OCI-LY7 (cell line): ENCODE measurements around the gene SCGB2B2. TPM values are rescaled to one million over a fixed set of nuclear protein-coding genes. Genes with fewer than 3 reads are reported as not detected.

ENCODE experiments used
- BruUV-seq: library from RNA; stranded (reverse); fragments of 400-500 nt; replicated peaks from 2 replicates; lab custom pipeline; 2021; lab: Mats Ljungman, UMichigan
- CTCF ChIA-PET: fragments of 300-600 bp; sonication (Branson Sonifier 250); formaldehyde crosslinking; loops from one replicate; lab custom pipeline; 2022; ENCODE audit warnings: antibody characterized with exemption; ENCODE audit not compliant: unreplicated experiment; lab: Charles Lee
- POLR2A ChIA-PET: fragments of 300-600 bp; sonication (Branson Sonifier 250); formaldehyde crosslinking; loops from one replicate; lab custom pipeline; 2022; ENCODE audit warnings: antibody characterized with exemption; lab: Charles Lee
- DNase-seq: peaks from one replicate; pipeline ENCODE4 v3.0.0-alpha.2; 2015; ENCODE audit warnings: low spot score
- H2AFZ ChIP-seq: fragments of 200-600 bp; sonication (generic), shearing (Covaris generic); 2 replicates; pipeline ENCODE4 v1.6.1; 2014; ENCODE audit warnings: mild to moderate bottlenecking, antibody characterized with exemption, low read length, moderate library complexity
- H3K27ac ChIP-seq: fragments of 200-600 bp; sonication (generic); 2 replicates; pipeline ENCODE4 v1.5.1; 2014; ENCODE audit warnings: mixed run types, low read depth, mild to moderate bottlenecking, moderate library complexity, low read length, inconsistent platforms; ENCODE audit not compliant: poor library complexity, severe bottlenecking
- H3K36me3 ChIP-seq: fragments of 200-600 bp; sonication (generic); 2 replicates; pipeline ENCODE4 v1.6.1; 2014; ENCODE audit warnings: mild to moderate bottlenecking, antibody characterized with exemption, low read length, moderate library complexity, mixed read lengths; ENCODE audit not compliant: insufficient read depth
- H3K4me1 ChIP-seq: fragments of 200-600 bp; sonication (generic); 2 replicates; pipeline ENCODE4 v1.5.1; 2014; ENCODE audit warnings: mild to moderate bottlenecking, low read length; ENCODE audit not compliant: insufficient read depth, poor library complexity, severe bottlenecking
- H3K4me2 ChIP-seq: fragments of 200-600 bp; sonication (generic); 2 replicates; pipeline ENCODE4 v1.6.1; 2014; ENCODE audit warnings: mild to moderate bottlenecking, low read length
- H3K4me3 ChIP-seq: fragments of 200-600 bp; sonication (generic); 2 replicates; pipeline ENCODE4 v1.5.1; 2014; ENCODE audit warnings: mild to moderate bottlenecking, low read depth, low read length; ENCODE audit not compliant: poor library complexity, severe bottlenecking
- H3K79me2 ChIP-seq: fragments of 200-600 bp; sonication (generic); 2 replicates; pipeline ENCODE4 v1.6.1; 2016; ENCODE audit warnings: low read depth, mild to moderate bottlenecking, low read length, moderate library complexity, mixed read lengths; ENCODE audit not compliant: insufficient read depth
- H3K9me2 ChIP-seq: fragments of 200-600 bp; sonication (generic); 2 replicates; pipeline ENCODE4 v1.6.1; 2016; ENCODE audit warnings: mild to moderate bottlenecking, low read length, mixed read lengths; ENCODE audit not compliant: insufficient read depth
- H3K9me3 ChIP-seq: fragments of 200-600 bp; sonication (generic); 2 replicates; pipeline ENCODE4 v1.6.1; 2014; ENCODE audit warnings: mild to moderate bottlenecking, mixed run types, low read length, mixed read lengths
- H4K20me1 ChIP-seq: fragments of 200-600 bp; sonication (generic); 2 replicates; pipeline ENCODE4 v1.6.1; 2014; ENCODE audit warnings: mild to moderate bottlenecking, antibody characterized with exemption, low read length, moderate library complexity, mixed read lengths; ENCODE audit not compliant: insufficient read depth
- EZH2phosphoT487 ChIP-seq: fragments of 200-600 bp; sonication (generic); IDR thresholded peaks from 2 replicates; pipeline ENCODE4 v1.6.1; 2018; ENCODE audit warnings: low read depth, borderline replicate concordance, mild to moderate bottlenecking, mixed run types, antibody characterized with exemption, low read length, moderate library complexity, mixed read lengths
- intact Hi-C: fragments of 100-400 bp; cut with micrococcal nuclease; formaldehyde crosslinking; loops from one replicate; pipeline ENCODE4 v1.10.0; 2022; ENCODE audit not compliant: unreplicated experiment
- total RNA-seq, 2 experiments: library from RNA; depleted of rRNA in 1 of 2; stranded (reverse); fragments of >200 nt in 1 of 2; shearing (Covaris generic) in 1 of 2; gene quantifications; 2 replicates each; pipeline ENCODE4 v1.2.3, GENCODE V29; 2014 to 2022
- TF ChIP-seq, protein P1 (sequence below): fragments of 200-600 bp; sonication (generic); conservative IDR thresholded peaks from 2 replicates; pipeline ENCODE4 v1.5.1; 2014; ENCODE audit warnings: mild to moderate bottlenecking, antibody characterized with exemption, low read length, moderate library complexity, mixed read lengths

SCGB2B2 gene
- total RNA-seq, 2 experiments from 2014 or later, result 0.54 to 1.7 TPM

- H3K4me3 ChIP-seq, result no peak overlapping the region
- H4K20me1 ChIP-seq, result no peaks in the 10 kb centered on the region
- CTCF ChIA-PET, result no interaction called here
- H3K4me1 ChIP-seq, result no peaks in the 10 kb centered on the region
- TF ChIP-seq, protein P1, sequence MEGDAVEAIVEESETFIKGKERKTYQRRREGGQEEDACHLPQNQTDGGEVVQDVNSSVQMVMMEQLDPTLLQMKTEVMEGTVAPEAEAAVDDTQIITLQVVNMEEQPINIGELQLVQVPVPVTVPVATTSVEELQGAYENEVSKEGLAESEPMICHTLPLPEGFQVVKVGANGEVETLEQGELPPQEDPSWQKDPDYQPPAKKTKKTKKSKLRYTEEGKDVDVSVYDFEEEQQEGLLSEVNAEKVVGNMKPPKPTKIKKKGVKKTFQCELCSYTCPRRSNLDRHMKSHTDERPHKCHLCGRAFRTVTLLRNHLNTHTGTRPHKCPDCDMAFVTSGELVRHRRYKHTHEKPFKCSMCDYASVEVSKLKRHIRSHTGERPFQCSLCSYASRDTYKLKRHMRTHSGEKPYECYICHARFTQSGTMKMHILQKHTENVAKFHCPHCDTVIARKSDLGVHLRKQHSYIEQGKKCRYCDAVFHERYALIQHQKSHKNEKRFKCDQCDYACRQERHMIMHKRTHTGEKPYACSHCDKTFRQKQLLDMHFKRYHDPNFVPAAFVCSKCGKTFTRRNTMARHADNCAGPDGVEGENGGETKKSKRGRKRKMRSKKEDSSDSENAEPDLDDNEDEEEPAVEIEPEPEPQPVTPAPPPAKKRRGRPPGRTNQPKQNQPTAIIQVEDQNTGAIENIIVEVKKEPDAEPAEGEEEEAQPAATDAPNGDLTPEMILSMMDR, result no peak
- TF ChIP-seq EZH2phosphoT487, result no peak
- BruUV-seq, result no TSS peak
- H3K9me2 ChIP-seq, result no peaks in the 10 kb centered on the region; the same call in 1 of the 2 replicates
- no peak overlapping the region for H3K27ac ChIP-seq
- no peaks in the 10 kb centered on the region for H3K36me3 ChIP-seq
- no peaks in the 10 kb centered on the region for H3K79me2 ChIP-seq
- no peaks in the 10 kb centered on the region for H3K9me3 ChIP-seq
- intact Hi-C loops, result no loop called here
- H3K4me2 ChIP-seq, result no peak overlapping the region
- DNase-seq, result no peak
- no peak overlapping the region for H2AFZ ChIP-seq
- POLR2A ChIA-PET, result no interaction called here
Measured at GRCh38 chr19:34692549-34692948, 15.6 kb upstream of the SCGB2B2 start.

DNA sequence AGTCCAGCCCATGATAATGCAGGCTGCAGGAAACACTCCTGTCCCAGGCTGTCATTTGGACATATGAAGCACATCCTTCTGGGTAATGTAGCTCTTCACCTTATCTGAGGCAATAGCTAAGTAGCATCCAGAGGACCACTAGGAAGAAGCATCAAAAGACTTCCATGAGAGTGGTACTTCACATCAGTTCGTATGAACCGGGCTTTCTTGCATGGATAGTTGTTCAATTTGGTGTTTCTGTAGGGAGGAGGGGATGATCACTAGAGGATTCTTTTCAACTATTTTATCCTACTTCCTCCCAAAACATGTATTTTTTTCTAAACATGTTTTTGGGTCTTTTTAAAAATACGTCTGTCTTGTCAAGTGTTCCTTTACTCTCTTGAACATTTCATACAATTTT lies 13.4 kb upstream of the SCGB2B2 start:
- Histone ChIP-seq H3K27ac (no peak overlapping the region), H3K36me3 (no peaks in the 10 kb centered on the region), H3K79me2 (no peaks in the 10 kb centered on the region), H3K4me2 (no peak overlapping the region), H2AFZ (no peak overlapping the region), H3K9me2 (no peaks in the 10 kb centered on the region; the same call in 1 of the 2 replicates), H3K4me3 (no peak overlapping the region), H3K9me3 (no peaks in the 10 kb centered on the region), H4K20me1 (no peaks in the 10 kb centered on the region), H3K4me1 (no peaks in the 10 kb centered on the region)
- intact Hi-C loops, result no loop called here
- CTCF ChIA-PET, result interaction anchor here (1.4 kb wide), 1 partner anchor 13 kb away, joined by 5 read pairs; the partner anchor contains the start of gene ZNF302
- DNase-seq, result no peak
- TF ChIP-seq, protein P1, result no peak
- TF ChIP-seq EZH2phosphoT487, result no peak
- POLR2A ChIA-PET, result no interaction called here
- BruUV-seq, result no TSS peak

DNA sequence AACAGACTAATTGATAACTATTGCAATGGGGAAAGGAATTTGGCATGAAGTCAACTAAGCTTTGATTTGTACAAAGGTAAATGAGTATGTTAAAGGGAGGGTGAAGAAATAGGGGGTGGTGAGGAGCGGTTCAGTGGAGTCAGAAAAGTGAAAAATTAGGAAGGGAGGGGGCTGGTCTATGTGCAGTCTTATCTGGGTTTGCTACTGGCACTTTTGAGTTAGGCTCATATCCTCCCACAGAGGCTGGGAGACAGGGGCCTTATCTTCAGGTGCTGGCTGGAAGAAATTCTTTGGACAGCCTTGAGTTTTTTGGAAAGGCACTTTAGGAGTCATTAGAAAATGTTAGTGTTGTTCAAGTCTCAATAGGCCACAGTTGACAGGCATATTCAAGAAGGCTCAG lies 11.6 kb upstream of the SCGB2B2 start:
- H3K79me2 ChIP-seq, result no peaks in the 10 kb centered on the region
- POLR2A ChIA-PET, result interaction anchor here (0.6 to 0.9 kb wide), 2 partner anchors 11 to 43 kb away, joined by 3 to 8 read pairs; partner anchors contain the start of gene SCGB2B2
- H3K4me3 ChIP-seq, result no peak overlapping the region
- H3K9me3 ChIP-seq, result no peaks in the 10 kb centered on the region
- H4K20me1 ChIP-seq, result no peaks in the 10 kb centered on the region
- no peak overlapping the region for H3K4me2 ChIP-seq
- no peak for TF ChIP-seq EZH2phosphoT487
- TF ChIP-seq, protein P1, result no peak
- no peaks in the 10 kb centered on the region for H3K4me1 ChIP-seq
- no peak for DNase-seq
- H3K36me3 ChIP-seq, result peaks cover 16% of the 10 kb centered on the region
- no peak overlapping the region for H2AFZ ChIP-seq
- intact Hi-C loops, result no loop called here
- no peak overlapping the region for H3K27ac ChIP-seq
- no peaks in the 10 kb centered on the region; the same call in 1 of the 2 replicates for H3K9me2 ChIP-seq
- no TSS peak for BruUV-seq
- CTCF ChIA-PET, result no interaction called here
